Spleen (tissue), 7 donors: Measurements from ENCODE around the gene CFAP45.

Source experiments
- POLR2A ChIP-seq, 3 donors: fragments of 450-650 bp; IDR thresholded peaks; one replicate each; pipeline ENCODE4 v1.5.1; 2017; ENCODE audit warnings: antibody characterized with exemption in 3 of 3, mild to moderate bottlenecking in 1 of 3
- TF ChIP-seq, protein P1 (sequence below), 11 experiments: fragments of 200-600 bp in 7 of 11; fragments of 450-650 bp in 4 of 11; sonication (generic) in 4 of 11; IDR thresholded peaks in 8 of 11; conservative IDR thresholded peaks in 3 of 11; 1 replicate in 7 of 11; 2 replicates in 4 of 11; pipeline versions ENCODE4 v1.4.0 to v1.8.0; 2016 to 2021; ENCODE audit warnings: antibody characterized with exemption in 11 of 11, inconsistent platforms in 4 of 11, mild to moderate bottlenecking in 1 of 11
- donor health status: DM: no; HTN: no; CAD: no; lungs with moderate emphysema.
- donor health status: DM: no; HTN: no; CAD: no.
- donor health status: DM: no; HTN: no; CAD: no.

DNA sequence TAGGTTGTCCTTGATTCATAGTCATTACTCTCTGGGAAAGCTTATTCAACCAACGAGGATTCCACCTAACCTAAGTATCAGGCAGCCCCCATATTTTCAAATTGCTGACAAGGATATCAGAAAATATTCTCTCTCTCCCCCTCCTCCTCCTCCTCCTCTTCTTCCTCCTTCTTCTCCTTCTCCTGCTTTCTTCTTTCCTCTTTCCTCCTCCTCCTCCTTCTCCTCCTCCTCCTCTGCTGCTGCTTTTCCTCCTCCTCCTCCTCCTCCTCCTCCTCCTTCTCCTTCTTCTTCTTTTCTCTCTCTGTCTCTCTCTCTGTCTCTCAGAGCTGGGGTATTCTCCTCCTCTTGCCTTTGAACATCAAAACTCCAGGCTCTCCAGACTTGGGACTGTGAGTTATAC, 48.0 kb upstream of the CFAP45 start:
- TF ChIP-seq, protein P1, sequence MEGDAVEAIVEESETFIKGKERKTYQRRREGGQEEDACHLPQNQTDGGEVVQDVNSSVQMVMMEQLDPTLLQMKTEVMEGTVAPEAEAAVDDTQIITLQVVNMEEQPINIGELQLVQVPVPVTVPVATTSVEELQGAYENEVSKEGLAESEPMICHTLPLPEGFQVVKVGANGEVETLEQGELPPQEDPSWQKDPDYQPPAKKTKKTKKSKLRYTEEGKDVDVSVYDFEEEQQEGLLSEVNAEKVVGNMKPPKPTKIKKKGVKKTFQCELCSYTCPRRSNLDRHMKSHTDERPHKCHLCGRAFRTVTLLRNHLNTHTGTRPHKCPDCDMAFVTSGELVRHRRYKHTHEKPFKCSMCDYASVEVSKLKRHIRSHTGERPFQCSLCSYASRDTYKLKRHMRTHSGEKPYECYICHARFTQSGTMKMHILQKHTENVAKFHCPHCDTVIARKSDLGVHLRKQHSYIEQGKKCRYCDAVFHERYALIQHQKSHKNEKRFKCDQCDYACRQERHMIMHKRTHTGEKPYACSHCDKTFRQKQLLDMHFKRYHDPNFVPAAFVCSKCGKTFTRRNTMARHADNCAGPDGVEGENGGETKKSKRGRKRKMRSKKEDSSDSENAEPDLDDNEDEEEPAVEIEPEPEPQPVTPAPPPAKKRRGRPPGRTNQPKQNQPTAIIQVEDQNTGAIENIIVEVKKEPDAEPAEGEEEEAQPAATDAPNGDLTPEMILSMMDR (IDR thresholded peaks at IDR 0.05 in 8 of 11, conservative IDR thresholded peaks at IDR 0.05 in 3 of 11): no peak
- TF ChIP-seq POLR2A (IDR thresholded peaks at IDR 0.05): no peak
